ENCODE data around the gene GALNT18.

The GALNT18 gene

DNA sequence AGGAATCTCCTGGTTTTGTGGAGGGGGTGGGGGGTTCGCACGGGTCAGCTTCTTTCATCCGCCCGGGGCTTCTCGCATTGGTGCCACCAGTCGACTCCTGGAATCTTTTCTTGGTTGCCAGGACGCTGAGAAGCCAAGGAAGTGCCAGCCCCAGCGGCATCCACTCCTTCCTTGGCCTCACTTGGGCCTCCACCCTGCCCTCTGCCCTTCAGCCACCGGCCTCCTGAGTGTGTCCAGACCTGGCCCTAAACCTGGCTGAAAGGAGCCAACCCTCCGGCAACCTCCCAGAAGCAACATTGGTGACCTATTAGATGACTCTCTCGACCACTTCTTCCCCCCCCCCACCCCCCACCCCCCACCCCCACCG, 518 bp upstream of the GALNT18 start:
- peak overlapping the region; percentile 20; the same call in 1 of the 2 replicates for H3K4me3 ChIP-seq (ENCODE audit: low read depth, low read length)

DNA sequence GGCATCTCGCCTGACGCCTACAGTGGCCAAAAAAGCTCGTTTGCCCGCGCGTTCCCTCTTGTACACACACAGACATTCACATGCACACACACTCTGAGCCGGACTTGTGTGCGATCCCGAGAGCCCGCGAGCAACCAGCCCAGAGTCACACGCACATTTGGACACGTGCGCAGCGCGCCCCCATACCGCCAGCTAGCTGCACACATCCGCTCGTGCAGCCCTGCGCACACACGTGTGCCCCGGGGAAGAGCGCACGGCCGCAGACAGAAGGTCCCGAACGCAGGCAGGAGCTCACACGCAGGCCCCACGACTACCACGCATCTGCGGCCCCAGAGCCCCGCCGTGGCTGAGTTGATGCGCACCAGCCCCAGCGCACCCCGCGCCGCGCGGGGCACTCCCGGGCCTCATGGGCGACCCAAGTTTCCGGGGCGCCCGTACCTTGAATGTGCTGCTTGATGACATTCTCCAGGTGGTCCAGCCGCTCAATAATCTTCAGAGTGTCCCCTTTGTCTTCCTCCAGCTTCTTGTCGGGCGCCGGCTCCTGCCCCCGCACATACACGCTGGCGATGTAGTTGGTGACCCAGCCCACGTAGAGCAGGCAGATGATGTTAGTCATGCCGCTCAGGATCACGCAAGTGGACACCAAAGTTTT, 758 bp downstream of the GALNT18 start:
- Histone ChIP-seq H3K4me1 (no peaks in the 10 kb centered on the region), H3K4me3 (ENCODE audit: low read depth, low read length) (peak overlapping the region; percentile 55), H3K36me3 (no peaks in the 10 kb centered on the region), H3K9me3 (no peaks in the 10 kb centered on the region), H3K27me3 (peaks cover 27% of the 10 kb centered on the region)
- TF ChIP-seq, protein P1, sequence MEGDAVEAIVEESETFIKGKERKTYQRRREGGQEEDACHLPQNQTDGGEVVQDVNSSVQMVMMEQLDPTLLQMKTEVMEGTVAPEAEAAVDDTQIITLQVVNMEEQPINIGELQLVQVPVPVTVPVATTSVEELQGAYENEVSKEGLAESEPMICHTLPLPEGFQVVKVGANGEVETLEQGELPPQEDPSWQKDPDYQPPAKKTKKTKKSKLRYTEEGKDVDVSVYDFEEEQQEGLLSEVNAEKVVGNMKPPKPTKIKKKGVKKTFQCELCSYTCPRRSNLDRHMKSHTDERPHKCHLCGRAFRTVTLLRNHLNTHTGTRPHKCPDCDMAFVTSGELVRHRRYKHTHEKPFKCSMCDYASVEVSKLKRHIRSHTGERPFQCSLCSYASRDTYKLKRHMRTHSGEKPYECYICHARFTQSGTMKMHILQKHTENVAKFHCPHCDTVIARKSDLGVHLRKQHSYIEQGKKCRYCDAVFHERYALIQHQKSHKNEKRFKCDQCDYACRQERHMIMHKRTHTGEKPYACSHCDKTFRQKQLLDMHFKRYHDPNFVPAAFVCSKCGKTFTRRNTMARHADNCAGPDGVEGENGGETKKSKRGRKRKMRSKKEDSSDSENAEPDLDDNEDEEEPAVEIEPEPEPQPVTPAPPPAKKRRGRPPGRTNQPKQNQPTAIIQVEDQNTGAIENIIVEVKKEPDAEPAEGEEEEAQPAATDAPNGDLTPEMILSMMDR (IDR thresholded peaks at IDR 0.05; ENCODE audit: low read depth, low read length), result no peak
- DNase-seq, result no peak

More for the DNA sequence above, 518 bp upstream of the GALNT18 start:
- H3K36me3 ChIP-seq, result no peaks in the 10 kb centered on the region
- H3K9me3 ChIP-seq, result no peaks in the 10 kb centered on the region
- TF ChIP-seq, protein P1 (IDR thresholded peaks at IDR 0.05; ENCODE audit: low read depth, low read length), result no peak
- H3K27me3 ChIP-seq, result peaks cover 27% of the 10 kb centered on the region
- DNase-seq, result no peak
- no peaks in the 10 kb centered on the region for H3K4me1 ChIP-seq

DNA sequence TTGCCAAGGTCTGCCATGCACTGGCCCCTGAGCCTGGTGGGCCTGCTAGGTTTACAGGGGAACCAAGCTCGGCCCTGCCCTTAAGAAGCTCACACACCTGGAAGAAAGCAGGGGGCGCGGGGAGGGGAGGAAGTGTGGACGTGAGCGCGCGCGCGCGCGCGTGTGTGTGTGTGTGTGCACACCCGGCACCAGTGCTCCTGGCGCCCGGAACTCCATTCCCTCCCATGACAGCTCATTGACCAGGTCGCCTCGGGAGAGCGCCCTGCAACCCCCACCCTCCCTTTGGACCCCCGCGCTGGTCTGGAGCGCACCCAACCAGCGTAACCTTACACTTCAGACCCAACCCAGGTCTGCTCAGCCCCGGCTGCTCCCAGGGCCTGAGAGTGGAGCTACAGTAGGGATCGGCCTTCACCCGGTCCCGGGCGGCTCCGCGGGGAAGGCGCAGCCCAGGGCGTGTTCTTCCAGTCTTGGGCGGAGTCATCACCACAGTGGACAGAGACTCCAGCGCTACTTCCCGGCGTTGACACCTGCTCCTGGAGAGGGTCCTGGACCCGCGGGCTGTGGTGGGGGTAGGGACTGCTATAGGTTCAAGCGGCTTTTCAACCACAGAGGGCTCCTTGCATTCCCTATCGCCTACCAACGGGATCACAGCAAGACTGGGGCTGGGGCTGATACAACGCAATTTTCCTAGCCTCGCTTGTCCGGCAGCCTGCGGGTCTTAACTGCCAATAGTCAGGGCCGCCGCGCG, 1.5 kb downstream of the GALNT18 start:
- no peak for DNase-seq
- H3K4me1 ChIP-seq, result no peaks in the 10 kb centered on the region
- H3K4me3 ChIP-seq (ENCODE audit: low read depth, low read length), result peak overlapping the region; percentile 55
- no peaks in the 10 kb centered on the region for H3K36me3 ChIP-seq
- TF ChIP-seq, protein P1 (IDR thresholded peaks at IDR 0.05; ENCODE audit: low read depth, low read length), result no peak
- H3K9me3 ChIP-seq, result no peaks in the 10 kb centered on the region
- H3K27me3 ChIP-seq, result peaks cover 27% of the 10 kb centered on the region

DNA sequence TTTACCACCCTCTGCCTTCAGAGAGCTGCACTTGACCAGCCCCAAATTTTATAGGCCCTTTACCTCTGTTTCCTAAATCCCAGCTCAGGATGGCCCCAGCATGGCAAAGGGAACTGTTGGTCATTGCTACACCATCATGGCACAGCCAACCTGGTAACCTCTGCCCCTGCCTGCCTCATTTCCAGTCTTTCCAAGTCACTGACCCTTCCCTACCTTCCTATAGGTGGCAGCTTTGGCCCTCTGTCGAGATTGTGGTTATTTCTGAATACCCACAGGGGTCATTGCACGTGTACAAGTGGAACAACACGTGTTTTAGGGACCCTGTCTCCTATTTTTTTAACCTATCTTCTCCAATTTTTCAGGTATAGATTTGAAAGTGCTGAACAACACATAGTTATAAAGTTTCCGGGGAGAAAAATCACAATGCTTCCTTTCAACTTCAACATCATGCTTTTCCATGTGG, 2.8 kb downstream of the GALNT18 start:
- peaks cover 27% of the 10 kb centered on the region for H3K27me3 ChIP-seq
- H3K4me1 ChIP-seq, result no peaks in the 10 kb centered on the region
- H3K9me3 ChIP-seq, result no peaks in the 10 kb centered on the region
- no peaks in the 10 kb centered on the region for H3K36me3 ChIP-seq
- no peak overlapping the region for H3K4me3 ChIP-seq (ENCODE audit: low read depth, low read length)
- TF ChIP-seq, protein P1 (IDR thresholded peaks at IDR 0.05; ENCODE audit: low read depth, low read length), result no peak
- DNase-seq, result no peak

DNA sequence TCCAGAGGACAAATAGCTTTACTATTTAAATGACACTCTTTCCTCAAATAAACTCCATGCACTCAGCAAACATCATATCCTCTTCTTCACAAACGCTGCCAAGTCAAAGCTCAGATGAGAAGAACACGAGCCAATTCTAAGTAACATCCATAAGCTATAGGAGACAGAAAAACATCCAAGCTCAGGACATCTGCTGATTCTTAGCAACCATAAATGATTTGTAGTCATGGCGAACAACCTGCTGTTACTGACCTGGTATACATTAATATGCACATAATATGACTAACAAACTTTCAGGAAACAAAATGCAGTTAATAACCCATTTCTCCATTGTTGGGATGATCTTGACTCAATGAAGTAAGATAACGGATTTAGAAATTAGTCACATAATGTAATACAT, 6.7 kb downstream of the GALNT18 start:
- H3K4me3 ChIP-seq (ENCODE audit: low read depth, low read length), result no peak overlapping the region
- no peaks in the 10 kb centered on the region for H3K9me3 ChIP-seq
- no peaks in the 10 kb centered on the region for H3K4me1 ChIP-seq
- DNase-seq, result no peak
- H3K27me3 ChIP-seq, result peaks cover 10% of the 10 kb centered on the region
- no peaks in the 10 kb centered on the region for H3K36me3 ChIP-seq
- TF ChIP-seq, protein P1 (IDR thresholded peaks at IDR 0.05; ENCODE audit: low read depth, low read length), result no peak

DNA sequence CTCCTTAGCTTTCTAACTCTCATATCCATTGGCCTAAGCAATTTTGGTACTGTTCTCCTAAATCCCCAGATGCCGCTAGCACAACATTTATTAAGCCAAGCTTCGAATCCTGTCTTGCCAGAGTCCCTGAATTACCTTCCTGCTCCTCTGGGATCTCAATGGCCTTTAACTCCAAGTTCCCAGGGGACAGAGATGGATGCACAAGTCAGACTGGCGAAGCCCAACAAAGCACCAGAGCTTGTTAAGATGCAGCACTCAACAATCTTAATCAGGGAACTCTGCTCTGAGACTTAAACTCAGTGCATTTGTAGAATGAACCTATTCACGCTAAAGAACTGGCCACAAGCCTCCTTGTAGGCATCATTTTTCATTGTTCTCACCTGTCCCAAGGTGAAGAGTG, 9.4 kb downstream of the GALNT18 start:
- Histone ChIP-seq H3K9me3 (no peaks in the 10 kb centered on the region), H3K36me3 (no peaks in the 10 kb centered on the region), H3K4me3 (ENCODE audit: low read depth, low read length) (no peak overlapping the region), H3K27me3 (no peaks in the 10 kb centered on the region), H3K4me1 (no peaks in the 10 kb centered on the region)
- TF ChIP-seq, protein P1 (IDR thresholded peaks at IDR 0.05; ENCODE audit: low read depth, low read length), result no peak
- DNase-seq, result no peak
